Measurements from ENCODE around the gene QRSL1. TPM values are rescaled to one million over a fixed set of nuclear protein-coding genes. Genes with fewer than 3 reads are reported as not detected.

QRSL1 gene
- total and polyA plus RNA-seq, 2 of the 4 experiments (the other 2 are of a cell fraction): 6.1 to 10.9 TPM

GRCh38 chr6:106618324-106618723 lies 11.1 kb upstream of the QRSL1 start:
- Histone ChIP-seq H4K5ac (ENCODE audit: low read depth, low read length) (no peak overlapping the region), H2BK15ac (ENCODE audit: low read depth, low read length) (no peak overlapping the region), H2AK5ac (ENCODE audit: low read depth, low read length) (no peak overlapping the region), H2AFZ (replicated peaks; ENCODE audit: low read length, poor library complexity) (no peak overlapping the region), H4K20me1 (ENCODE audit: insufficient read depth, low read length) (no peaks in the 10 kb centered on the region), H3K4me2 (ENCODE audit: low read depth, low read length) (no peak overlapping the region), H3K4me3 (ENCODE audit: insufficient read depth, low read depth, low read length) (no peak overlapping the region), H4K91ac (ENCODE audit: insufficient read depth, low read depth, low read length) (no peak overlapping the region), H2BK20ac (ENCODE audit: low read depth, low read length) (no peak overlapping the region), H2BK120ac (ENCODE audit: low read depth, low read length) (no peak overlapping the region), H2AK9ac (replicated peaks; ENCODE audit: low read depth, low read length, poor library complexity) (no peak overlapping the region), H2BK5ac (ENCODE audit: low read depth, low read length, poor library complexity, severe bottlenecking) (no peak overlapping the region), H3K4ac (ENCODE audit: low read depth, low read length) (no peak overlapping the region), H3K27me3 (ENCODE audit: control insufficient read depth, insufficient read depth, low read length) (no peaks in the 10 kb centered on the region), H3K9me3 (ENCODE audit: control insufficient read depth, insufficient read depth, low read length) (no peaks in the 10 kb centered on the region), H3K36me3 (ENCODE audit: control insufficient read depth, insufficient read depth, low read length) (peaks cover 4% of the 10 kb centered on the region; the same call in 1 of the 2 replicates), H3K56ac (ENCODE audit: extremely low read depth, insufficient read depth, low read length) (no peak overlapping the region), H3K79me1 (ENCODE audit: low read depth in 1 of 2, low read length in 2 of 2) (no peaks in the 10 kb centered on the region), H3K23ac (ENCODE audit: low read depth, low read length) (no peak overlapping the region), H3K9me1 (ENCODE audit: insufficient read depth, low read length) (no peaks in the 10 kb centered on the region), H3K27ac (ENCODE audit: insufficient read depth, low read length) (no peak overlapping the region), H3K18ac (ENCODE audit: low read depth, low read length) (no peak overlapping the region), H4K8ac (ENCODE audit: low read depth in 2 of 2, low read length in 2 of 2) (no peak overlapping the region), H3K14ac (replicated peaks; ENCODE audit: low read depth, low read length) (no peak overlapping the region), H3K4me1 (ENCODE audit: control insufficient read depth, insufficient read depth, low read length) (no peaks in the 10 kb centered on the region), H3K9ac (ENCODE audit: low read depth, low read length) (no peak overlapping the region)
- DNase-seq: no peak
- BruUV-seq (replicated peaks): no TSS peak
- intact Hi-C loops (cut with micrococcal nuclease): no loop called here
- TF ChIP-seq FOS (IDR thresholded peaks at IDR 0.05; ENCODE audit: low read depth, low read length): no peak
- no peak for TF ChIP-seq MAZ (IDR thresholded peaks at IDR 0.05; ENCODE audit: borderline replicate concordance, low read depth, low read length)
- no peak for TF ChIP-seq NFE2L2 (IDR thresholded peaks at IDR 0.05; ENCODE audit: low read depth, low read length)
- TF ChIP-seq CHD1 (IDR thresholded peaks at IDR 0.05; ENCODE audit: low read depth, low read length): no peak
- TF ChIP-seq, protein P1, sequence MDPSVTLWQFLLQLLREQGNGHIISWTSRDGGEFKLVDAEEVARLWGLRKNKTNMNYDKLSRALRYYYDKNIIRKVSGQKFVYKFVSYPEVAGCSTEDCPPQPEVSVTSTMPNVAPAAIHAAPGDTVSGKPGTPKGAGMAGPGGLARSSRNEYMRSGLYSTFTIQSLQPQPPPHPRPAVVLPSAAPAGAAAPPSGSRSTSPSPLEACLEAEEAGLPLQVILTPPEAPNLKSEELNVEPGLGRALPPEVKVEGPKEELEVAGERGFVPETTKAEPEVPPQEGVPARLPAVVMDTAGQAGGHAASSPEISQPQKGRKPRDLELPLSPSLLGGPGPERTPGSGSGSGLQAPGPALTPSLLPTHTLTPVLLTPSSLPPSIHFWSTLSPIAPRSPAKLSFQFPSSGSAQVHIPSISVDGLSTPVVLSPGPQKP (IDR thresholded peaks at IDR 0.05; ENCODE audit: borderline replicate concordance, low read depth, low read length): no peak
- no peak for TF ChIP-seq SMC3 (IDR thresholded peaks at IDR 0.05; ENCODE audit: low read depth, low read length)
- TF ChIP-seq CEBPB (IDR thresholded peaks at IDR 0.05; ENCODE audit: low read depth, low read length): no peak
- TF ChIP-seq CTCF (conservative IDR thresholded peaks at IDR 0.05; ENCODE audit: low read depth, low read length): no peak
- TF ChIP-seq MXI1 (IDR thresholded peaks at IDR 0.05; ENCODE audit: borderline replicate concordance, low read depth, low read length): no peak
- no CpG with 5 or more reads among the region's 3 CpGs for WGBS, 2 experiments (ENCODE audit: extremely low coverage in 2 of 2, insufficient read length in 1 of 2)
- ChIA-PET POLR2A (ENCODE audit: unreplicated experiment) (no interaction called here), CTCF (no interaction called here)
- no peak for ATAC-seq (ENCODE audit: low read depth)
- in situ Hi-C loops (cut with MboI; ENCODE audit: low sequenced_read_pairs): no loop called here
- dilution Hi-C loops (cut with HindIII; ENCODE audit: low sequenced_read_pairs, unreplicated experiment): no loop called here

Measured in IMR-90 (cell line).